Upper lobe of left lung (tissue), 6 donors: ENCODE results near the gene ZNF585A. TPM values are rescaled to one million over a fixed set of nuclear protein-coding genes. Genes with fewer than 3 reads are reported as not detected.

Experiments used
- ATAC-seq, 2 donors: fragments of 200-7000 bp; cut with Tn5 transposase; one replicate each; pipeline ENCODE4 v1.9.1; 2022; ENCODE audit warnings: mild to moderate bottlenecking in 2 of 2, moderate library complexity in 2 of 2; ENCODE audit not compliant: low FRiP score in 2 of 2
- DNase-seq, 2 donors: peaks; one replicate each; pipeline ENCODE4 v3.0.0-alpha.2; 2019 to 2020
- H3K27ac ChIP-seq, 4 donors: fragments of 200-600 bp; sonication (generic); one replicate each; pipeline ENCODE4 v1.5.1; 2016 to 2019
- H3K27me3 ChIP-seq, 4 donors: fragments of 200-600 bp; sonication (generic); one replicate each; pipeline ENCODE4 v1.5.1; 2017 to 2019
- H3K36me3 ChIP-seq, 4 donors: fragments of 200-600 bp; sonication (generic); one replicate each; pipeline ENCODE4 v1.5.1; 2016 to 2019
- H3K4me1 ChIP-seq, 4 donors: fragments of 200-600 bp; sonication (generic); one replicate each; pipeline ENCODE4 v1.5.1; 2018 to 2019
- H3K4me3 ChIP-seq, 4 donors: fragments of 200-600 bp; sonication (generic); one replicate each; pipeline ENCODE4 v1.5.1; 2017 to 2019; ENCODE audit warnings: mild to moderate bottlenecking in 2 of 4, moderate library complexity in 1 of 4
- H3K9me3 ChIP-seq, 4 donors: fragments of 200-600 bp; sonication (generic); one replicate each; pipeline ENCODE4 v1.5.1; 2018 to 2019
- CTCF ChIP-seq, 6 experiments: fragments of 450-650 bp in 4 of 6; fragments of 200-600 bp in 2 of 6; sonication (generic) in 2 of 6; IDR thresholded peaks; one replicate each; pipeline ENCODE4 v1.5.1; 2016 to 2019; ENCODE audit warnings: antibody characterized with exemption in 6 of 6
- EP300 ChIP-seq, 4 donors: sonication (generic); formaldehyde crosslinking; IDR thresholded peaks; one replicate each; pipeline ENCODE4 v1.5.1; 2017; ENCODE audit warnings: antibody characterized with exemption in 4 of 4, control low read depth in 2 of 4
- POLR2A ChIP-seq, 4 donors: fragments of 450-650 bp; IDR thresholded peaks; one replicate each; pipeline ENCODE4 v1.5.1; 2016 to 2017; ENCODE audit warnings: antibody characterized with exemption in 4 of 4, mild to moderate bottlenecking in 2 of 4
- POLR2AphosphoS5 ChIP-seq, 2 donors: sonication (generic); formaldehyde crosslinking; IDR thresholded peaks; one replicate each; pipeline ENCODE4 v1.5.1; 2017; ENCODE audit warnings: antibody characterized with exemption in 2 of 2
- WGBS, 2 donors: methylation state at CpG; one replicate each; pipeline ENCODE4 v1.1.5; 2017 to 2018; 5-methylcytosine and 5-hydroxymethylcytosine counted together
- total RNA-seq, 6 donors: library from RNA; depleted of rRNA in 4 of 6; stranded (reverse); fragments of >200 nt in 4 of 6; gene quantifications; one replicate each; pipeline versions ENCODE4 v1.1.0 to v1.2.1, GENCODE V29; 2016 to 2021
- donor health status: DM: no; HTN: no; CAD: no; lungs with moderate emphysema.
- donor health status: DM: no; HTN: yes; CAD: no; lungs with severe emphysema.

ZNF585A gene
- total RNA-seq, 6 donors from 2014 or later = 2.8 to 10.9 (median 6.8) TPM

- DNase-seq = no peak
- 86% methylated on average over 1 of the region's 1 CpG for WGBS, 2 donors
- no peaks in the 10 kb centered on the region for H3K27me3 ChIP-seq
- ATAC-seq = no peak
- no peaks in the 10 kb centered on the region for H3K4me1 ChIP-seq
- no peak overlapping the region for H3K4me3 ChIP-seq
- H3K36me3 ChIP-seq = peaks cover 29 to 98% (median 68%) of the 10 kb centered on the region in 4 donors
- TF ChIP-seq EP300 (IDR thresholded peaks at IDR 0.05) = no peak
- TF ChIP-seq POLR2AphosphoS5 (IDR thresholded peaks at IDR 0.05) = no peak
- no peak for TF ChIP-seq CTCF (IDR thresholded peaks at IDR 0.05)
- no peak for TF ChIP-seq POLR2A (IDR thresholded peaks at IDR 0.05)
- H3K27ac ChIP-seq = no peak overlapping the region
- H3K9me3 ChIP-seq = peaks cover 80 to 98% (median 93%) of the 10 kb centered on the region in 4 donors
Observed at GRCh38 chr19:37095859-37096258, 76.6 kb downstream of the ZNF585A start.

Other genes with a start within 250 kb of the ZNF585A start
- 10 to 100 TPM in 1 of 6 donors, 1 to 10 TPM in 4, under 1 TPM in 1; 0.89 to 10.5 (median 7.6) TPM for gene ZNF420, start 94.3 kb downstream of the ZNF585A start, total RNA-seq
- 10 to 100 TPM in 5 of 6 donors, 1 to 10 TPM in 1; 7.4 to 43.0 (median 12.2) TPM for gene ZNF585B, start 37.8 kb upstream of the ZNF585A start, total RNA-seq
- gene ZNF383, start 45.5 kb upstream of the ZNF585A start, total RNA-seq = 1 to 10 TPM; 4.6 to 9.6 (median 8.0) TPM
- gene ZNF527, start 198.4 kb upstream of the ZNF585A start, total RNA-seq = 1 to 10 TPM; 2.1 to 8.9 (median 3.5) TPM